GM10248 (cell line): ENCODE results near the gene C22orf15.

Experiments used
- CTCF ChIA-PET: fragments of 300-600 bp; sonication (Branson Sonifier 250); formaldehyde crosslinking; extraction: SDS; loops from one replicate; lab custom pipeline; 2021; ENCODE audit warnings: antibody characterized with exemption; lab: Yijun Ruan, JAX
- POLR2A ChIA-PET: fragments of 350-650 bp; sonication (Branson Sonifier 250); formaldehyde crosslinking; extraction: SDS; loops from one replicate; lab custom pipeline; 2020; ENCODE audit warnings: antibody characterized with exemption; lab: Yijun Ruan, JAX
- DNase-seq: peaks from one replicate; pipeline ENCODE4 v3.0.0; 2012; ENCODE audit errors: extremely low spot score
- TF ChIP-seq, protein P1 (sequence below): IDR thresholded peaks from 2 replicates; pipeline ENCODE4 v1.5.1; 2012; ENCODE audit warnings: mild to moderate bottlenecking, low read depth; ENCODE audit errors: extremely low read depth, missing control alignments, control extremely low read depth

The C22orf15 gene

DNA sequence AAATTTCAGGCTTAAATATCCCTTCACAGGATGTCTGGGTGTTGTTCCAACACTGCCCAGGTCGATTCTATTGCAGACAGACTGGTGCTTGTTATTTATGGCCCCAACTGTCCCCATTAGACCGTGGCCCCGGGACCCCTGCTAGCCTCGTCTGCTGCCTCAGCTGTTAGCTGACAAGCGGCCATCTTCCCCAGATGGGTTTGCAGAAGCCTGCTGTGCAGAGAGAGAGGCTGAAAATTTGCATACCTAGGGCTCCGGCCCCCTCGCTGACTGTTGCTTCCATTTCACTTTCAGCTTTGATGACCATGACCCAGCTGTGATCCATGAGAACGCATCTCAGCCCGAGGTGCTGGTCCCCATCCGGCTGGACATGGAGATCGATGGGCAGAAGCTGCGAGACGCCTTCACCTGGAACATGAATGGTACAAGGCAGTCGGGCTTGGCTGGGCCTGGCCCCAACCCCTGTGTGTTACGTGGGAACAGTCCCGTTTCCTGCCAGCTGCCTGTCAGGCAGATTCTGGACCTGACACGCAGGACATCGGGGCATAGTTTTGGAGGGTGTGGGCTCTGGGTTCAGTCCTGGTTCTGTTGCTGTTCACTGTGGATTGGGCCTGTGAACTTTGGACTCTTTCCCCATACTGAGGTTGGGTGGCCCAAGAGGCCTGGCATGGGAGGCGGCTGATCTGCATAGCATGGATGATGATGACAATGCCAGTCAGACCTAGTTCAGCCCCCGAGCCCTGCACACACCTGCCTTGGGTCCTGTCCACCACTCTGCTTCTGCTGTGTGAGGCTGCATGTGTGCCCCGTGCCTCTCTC is 40.4 kb downstream of the C22orf15 start:
- peak; percentile 58 for DNase-seq
- ChIA-PET POLR2A (interaction anchor here (0.5 to 0.9 kb wide), 2 partner anchors 16 to 790 kb away, joined by 3 to 4 read pairs; no protein-coding TSS in a partner anchor), CTCF (interaction anchor here (0.9 to 3.2 kb wide), 3 partner anchors 18 to 46 kb away, joined by 3 to 9 read pairs (median 3); no protein-coding TSS in a partner anchor)
- TF ChIP-seq, protein P1, sequence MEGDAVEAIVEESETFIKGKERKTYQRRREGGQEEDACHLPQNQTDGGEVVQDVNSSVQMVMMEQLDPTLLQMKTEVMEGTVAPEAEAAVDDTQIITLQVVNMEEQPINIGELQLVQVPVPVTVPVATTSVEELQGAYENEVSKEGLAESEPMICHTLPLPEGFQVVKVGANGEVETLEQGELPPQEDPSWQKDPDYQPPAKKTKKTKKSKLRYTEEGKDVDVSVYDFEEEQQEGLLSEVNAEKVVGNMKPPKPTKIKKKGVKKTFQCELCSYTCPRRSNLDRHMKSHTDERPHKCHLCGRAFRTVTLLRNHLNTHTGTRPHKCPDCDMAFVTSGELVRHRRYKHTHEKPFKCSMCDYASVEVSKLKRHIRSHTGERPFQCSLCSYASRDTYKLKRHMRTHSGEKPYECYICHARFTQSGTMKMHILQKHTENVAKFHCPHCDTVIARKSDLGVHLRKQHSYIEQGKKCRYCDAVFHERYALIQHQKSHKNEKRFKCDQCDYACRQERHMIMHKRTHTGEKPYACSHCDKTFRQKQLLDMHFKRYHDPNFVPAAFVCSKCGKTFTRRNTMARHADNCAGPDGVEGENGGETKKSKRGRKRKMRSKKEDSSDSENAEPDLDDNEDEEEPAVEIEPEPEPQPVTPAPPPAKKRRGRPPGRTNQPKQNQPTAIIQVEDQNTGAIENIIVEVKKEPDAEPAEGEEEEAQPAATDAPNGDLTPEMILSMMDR = no peak

DNA sequence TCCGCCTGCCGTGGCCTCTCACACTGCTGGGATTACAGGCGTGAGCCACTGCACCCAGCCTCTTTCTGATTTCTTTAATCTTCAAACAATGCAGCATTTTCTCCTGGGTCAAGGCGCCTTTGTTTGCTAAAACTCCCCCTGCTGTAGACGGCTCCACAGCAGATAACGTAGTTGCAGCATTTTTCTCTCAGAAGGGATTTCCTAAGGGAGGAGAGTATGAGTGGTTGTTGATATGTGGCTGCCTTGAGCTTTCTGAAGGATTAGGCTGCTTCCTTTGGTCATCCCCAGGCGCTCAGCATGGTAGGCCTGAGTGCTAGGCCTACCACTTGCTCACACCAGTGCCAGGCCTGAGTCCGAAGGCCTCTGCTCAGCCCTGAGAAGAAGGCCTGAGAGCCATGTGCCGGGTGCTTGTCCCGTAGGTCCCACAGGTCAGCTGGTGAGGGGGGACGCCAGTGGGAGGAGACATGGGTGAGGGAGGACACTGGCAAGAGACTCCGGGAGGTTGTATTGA is 42.0 kb downstream of the C22orf15 start:
- CTCF ChIA-PET = interaction anchor here (1.2 to 3.2 kb wide), 6 partner anchors 8 to 47 kb away, joined by 3 to 9 read pairs (median 4); no protein-coding TSS in a partner anchor
- TF ChIP-seq, protein P1 = no peak
- no peak for DNase-seq
- POLR2A ChIA-PET = no interaction called here

DNA sequence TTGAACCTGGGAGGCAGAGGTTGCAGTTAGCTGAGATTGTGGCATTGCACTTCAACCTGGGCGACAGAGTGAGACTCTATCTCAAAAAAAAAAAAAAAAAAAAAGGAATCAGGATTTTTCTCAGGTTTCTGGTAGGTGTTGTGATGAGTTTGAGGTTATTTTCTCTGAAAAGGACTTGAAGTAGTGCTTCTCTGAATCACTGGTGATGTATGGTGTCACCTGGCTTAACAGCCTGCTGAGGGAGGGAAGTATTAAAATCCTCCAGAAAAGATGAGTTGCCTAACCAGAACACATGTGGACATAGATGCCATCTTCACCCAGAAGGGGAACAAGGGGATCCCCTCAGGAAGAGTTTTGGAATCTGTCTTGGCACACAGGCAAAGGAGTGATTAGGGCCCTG is 44.0 kb downstream of the C22orf15 start:
- POLR2A ChIA-PET = no interaction called here

DNA sequence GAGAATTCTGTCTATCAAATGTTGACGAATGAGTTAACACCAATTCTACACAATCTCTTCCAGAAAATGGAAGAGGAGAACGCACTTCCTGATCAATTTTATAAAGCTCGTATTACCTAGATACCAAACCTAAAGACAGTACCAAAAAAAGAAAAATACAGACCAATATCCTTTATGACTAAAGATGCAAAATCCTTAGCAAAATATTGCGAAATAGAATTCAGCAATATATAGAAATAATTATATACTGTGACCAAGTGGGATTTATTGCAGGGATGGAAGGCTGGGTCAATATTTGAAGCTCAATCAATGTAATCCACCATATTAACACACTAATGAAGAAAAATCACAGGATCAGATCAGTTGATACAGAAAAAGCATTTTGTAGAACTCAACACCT is 49.6 kb downstream of the C22orf15 start:
- CTCF ChIA-PET = interaction anchor here (1.3 to 1.9 kb wide), 4 partner anchors 8 to 77 kb away, joined by 3 to 6 read pairs (median 3); no protein-coding TSS in a partner anchor
- POLR2A ChIA-PET = no interaction called here
- DNase-seq = no peak
- TF ChIP-seq, protein P1 = no peak

More for the DNA sequence above, 44.0 kb downstream of the C22orf15 start:
- CTCF ChIA-PET = interaction anchor here (2.1 to 2.7 kb wide), 2 partner anchors 36 to 43 kb away, joined by 6 to 11 read pairs; no protein-coding TSS in a partner anchor
- DNase-seq = no peak
- TF ChIP-seq, protein P1 = no peak
